A172 (cell line): Measurements from ENCODE around the gene SGSH. TPM values are rescaled to one million over a fixed set of nuclear protein-coding genes. Genes with fewer than 3 reads are reported as not detected.

ENCODE experiments used
- DNase-seq: peaks from one replicate; pipeline ENCODE4 v3.0.0-alpha.2; 2015; ENCODE audit warnings: low spot score
- total RNA-seq: library from RNA; depleted of rRNA; stranded (reverse); fragments of >200 nt; shearing (Covaris generic); gene quantifications from 2 replicates; pipeline ENCODE4 v1.2.3, GENCODE V29; 2014; rRNA removed

The SGSH gene
- total RNA-seq, 1 experiment from 2014 or later = 16.5 TPM

DNA sequence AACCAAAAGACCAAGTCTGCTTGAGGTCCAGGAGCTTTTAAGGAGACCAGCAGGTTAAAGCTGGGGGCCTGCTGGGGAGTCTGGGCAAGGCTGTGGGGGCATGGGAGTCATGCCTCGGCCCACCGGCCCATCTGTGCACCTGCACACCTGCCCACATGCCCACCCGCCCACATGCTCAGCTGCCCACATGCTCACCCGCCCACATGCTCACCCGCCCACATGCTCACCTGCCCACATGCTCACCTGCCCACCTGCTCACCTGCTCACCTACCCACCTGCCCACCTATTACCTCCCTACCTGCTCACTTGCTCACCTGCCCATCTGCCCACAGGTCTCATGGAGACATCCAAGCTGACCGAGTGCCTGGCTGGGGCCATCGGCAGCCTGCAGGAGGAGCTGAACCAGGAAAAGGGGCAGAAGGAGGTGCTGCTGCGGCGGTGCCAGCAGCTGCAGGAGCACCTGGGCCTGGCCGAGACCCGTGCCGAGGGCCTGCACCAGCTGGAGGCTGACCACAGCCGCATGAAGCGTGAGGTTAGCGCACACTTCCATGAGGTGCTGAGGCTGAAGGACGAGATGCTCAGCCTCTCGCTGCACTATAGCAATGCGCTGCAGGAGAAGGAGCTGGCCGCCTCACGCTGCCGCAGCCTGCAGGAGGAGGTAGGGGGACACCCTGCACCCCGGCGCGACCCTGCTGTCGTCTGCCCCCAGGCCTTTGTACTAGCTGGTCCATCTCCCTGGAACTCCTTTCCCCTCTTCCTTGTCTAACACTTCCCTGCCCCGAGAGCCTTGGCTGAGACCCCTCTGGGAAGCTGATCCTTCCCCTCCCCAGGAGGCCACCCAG is 36.3 kb downstream of the SGSH start:
- DNase-seq = no peak

GRCh38 chr17:80182845-80183223 is 37.3 kb downstream of the SGSH start:
- DNase-seq = no peak

DNA sequence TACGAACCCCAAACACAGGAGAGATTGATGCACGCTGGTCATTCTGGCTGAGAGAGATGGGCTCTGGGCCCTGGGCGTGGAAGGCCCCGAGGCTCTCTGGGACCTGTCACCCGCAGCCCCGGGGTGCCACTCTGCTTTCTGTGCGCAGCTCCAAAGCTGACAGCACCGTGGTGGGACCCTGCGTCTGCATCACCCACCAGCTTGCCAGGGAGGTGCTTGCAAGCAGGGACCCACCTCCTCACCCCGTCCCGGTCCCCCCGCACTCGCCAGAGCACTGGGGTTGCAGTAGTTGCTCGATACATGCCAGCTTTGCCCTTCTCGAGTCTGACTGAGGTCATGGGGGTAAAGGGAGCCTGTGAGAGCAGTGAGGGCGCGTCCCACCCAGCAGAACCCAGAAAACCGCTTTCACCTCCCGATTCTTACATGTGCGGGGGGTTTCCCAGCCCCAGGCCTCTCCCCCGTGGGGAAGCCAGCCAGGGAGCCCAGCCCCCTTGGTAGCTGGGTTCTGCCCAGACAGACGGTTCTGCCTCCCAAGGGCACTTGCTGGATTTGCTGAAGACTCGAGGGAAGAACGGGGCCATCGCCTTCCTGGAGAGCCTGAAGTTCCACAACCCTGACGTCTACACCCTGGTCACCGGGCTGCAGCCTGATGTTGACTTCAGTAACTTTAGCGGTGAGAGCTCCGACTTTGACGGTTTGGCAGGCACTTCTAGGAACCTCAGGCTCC is 37.9 kb downstream of the SGSH start:
- DNase-seq = no peak

DNA sequence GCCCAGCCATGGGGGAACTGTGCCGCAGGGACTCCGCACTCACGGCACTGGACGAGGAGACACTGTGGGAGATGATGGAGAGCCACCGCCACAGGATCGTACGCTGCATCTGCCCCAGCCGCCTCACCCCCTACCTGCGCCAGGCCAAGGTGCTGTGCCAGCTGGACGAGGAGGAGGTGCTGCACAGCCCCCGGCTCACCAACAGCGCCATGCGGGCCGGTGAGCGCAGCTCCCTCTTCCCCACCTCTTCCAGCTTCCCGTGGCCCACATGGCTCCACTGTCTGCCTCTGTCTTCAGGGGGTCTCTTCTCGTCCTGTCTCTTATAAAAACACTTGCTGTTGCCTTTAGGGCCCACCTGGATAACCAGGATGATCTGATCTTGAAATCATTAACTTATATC is 38.7 kb downstream of the SGSH start:
- DNase-seq = no peak

DNA sequence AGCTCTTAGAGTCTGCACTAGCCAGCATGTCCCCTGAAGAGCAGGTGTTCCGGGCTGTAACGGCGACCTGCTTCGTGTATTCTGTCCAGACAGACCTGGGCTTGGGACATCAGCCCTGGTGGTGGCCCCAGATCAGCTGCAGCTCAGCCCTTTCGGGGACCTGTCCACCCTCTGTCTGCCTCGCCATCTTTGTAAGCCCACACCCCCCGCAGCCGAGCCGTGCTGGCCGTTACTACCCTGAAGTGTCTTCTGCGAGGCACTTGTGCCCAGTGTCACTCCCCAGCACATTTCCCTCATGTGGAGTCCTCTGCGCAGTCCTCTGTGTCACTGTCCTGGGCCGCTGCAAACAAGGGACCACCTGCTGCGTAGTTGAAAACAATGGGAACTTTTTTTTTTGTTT is 39.9 kb downstream of the SGSH start:
- DNase-seq = no peak

- no peak for DNase-seq
Observed at GRCh38 chr17:80177986-80178595, 42.0 kb downstream of the SGSH start.

- no peak for DNase-seq
Observed at GRCh38 chr17:80176757-80177156, 43.4 kb downstream of the SGSH start.

GRCh38 chr17:80173916-80174315 is 46.2 kb downstream of the SGSH start:
- DNase-seq = no peak

GRCh38 chr17:80173126-80173525 is 47.0 kb downstream of the SGSH start:
- no peak for DNase-seq

- DNase-seq = no peak
Observed at GRCh38 chr17:80171681-80172080, 48.5 kb downstream of the SGSH start.

DNA sequence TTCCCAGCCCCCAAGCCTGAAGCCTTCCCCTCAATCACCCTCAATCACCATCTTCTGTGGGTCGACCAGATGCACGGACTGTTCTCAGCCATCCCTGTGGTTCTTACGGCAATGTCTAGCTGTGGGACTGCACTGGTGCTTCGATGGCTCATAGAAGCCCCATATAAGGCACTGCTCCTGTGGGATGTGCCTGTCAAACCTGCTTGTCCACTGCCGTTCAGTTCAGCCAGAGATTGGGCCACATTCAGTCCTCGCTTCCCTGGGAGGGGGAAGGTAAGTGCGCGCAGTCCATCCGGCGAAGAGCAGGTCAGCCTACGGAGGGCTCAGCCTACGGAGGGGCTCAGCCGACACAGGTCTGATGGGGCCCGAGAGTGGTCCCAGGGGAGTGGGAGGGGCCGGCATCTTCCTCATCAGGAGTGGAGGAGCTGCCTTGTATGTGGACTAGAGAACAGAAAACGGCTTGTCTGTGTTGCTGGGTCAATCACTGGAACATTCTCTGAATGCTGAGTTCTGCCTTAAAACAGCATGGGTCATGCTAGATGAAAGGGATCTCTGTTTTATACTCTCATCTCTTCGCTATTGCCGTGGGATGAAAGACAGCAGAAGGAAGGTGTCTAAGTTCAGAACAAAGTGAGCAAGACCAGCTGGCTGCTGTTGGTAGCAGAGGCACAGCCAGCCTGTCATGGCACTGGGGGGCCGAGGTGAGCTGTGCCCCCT is 50.2 kb downstream of the SGSH start, which contains the start of gene CARD14:
CARD14 (plus strand) TSS at position 247 of the 717 bp plus-strand sequence. CDS start 11,409 bp downstream, outside the sequence.
- no peak for DNase-seq

DNA sequence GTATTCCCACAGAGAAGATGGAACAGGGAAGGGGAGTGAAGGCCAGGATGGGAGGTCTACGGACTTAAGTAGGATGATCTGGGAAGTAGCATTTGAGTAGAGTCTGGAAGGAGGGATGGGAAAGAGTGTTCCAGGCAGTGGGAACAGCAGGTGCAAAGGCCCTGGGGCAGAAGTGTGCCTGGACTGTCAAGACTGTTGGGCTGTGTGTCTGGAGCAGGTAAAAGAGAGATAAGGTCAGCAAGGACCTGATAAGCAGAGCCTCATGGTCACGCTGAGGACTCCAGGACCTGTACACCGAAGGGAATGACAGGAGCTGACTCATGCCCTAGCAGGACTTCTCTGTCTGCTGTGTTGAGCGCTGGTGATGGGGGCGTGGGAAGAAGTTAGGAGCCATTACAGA is 51.0 kb downstream of the SGSH start:
- DNase-seq = no peak

- no peak for DNase-seq
Observed at GRCh38 chr17:80168371-80168770, 51.8 kb downstream of the SGSH start.

DNA sequence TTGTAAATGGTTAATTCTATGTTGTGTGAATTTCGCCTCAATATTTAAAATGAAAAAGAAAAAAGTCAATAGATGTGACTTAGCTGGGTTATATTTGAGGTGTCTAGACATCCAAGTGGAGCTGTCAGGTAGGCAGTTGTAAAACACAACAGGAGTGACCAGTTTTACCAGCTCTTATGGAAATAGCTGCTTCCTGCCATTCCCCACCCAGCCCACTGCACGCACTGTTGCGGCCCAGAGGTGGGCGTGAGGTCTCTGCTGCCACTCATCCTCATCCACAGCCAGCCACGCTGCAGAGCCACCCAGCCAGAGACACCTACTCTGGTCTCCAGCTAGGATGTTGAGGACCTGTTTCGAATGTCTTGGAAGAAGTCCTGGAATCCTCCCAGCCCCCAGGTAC is 53.7 kb downstream of the SGSH start:
- no peak for DNase-seq

DNA sequence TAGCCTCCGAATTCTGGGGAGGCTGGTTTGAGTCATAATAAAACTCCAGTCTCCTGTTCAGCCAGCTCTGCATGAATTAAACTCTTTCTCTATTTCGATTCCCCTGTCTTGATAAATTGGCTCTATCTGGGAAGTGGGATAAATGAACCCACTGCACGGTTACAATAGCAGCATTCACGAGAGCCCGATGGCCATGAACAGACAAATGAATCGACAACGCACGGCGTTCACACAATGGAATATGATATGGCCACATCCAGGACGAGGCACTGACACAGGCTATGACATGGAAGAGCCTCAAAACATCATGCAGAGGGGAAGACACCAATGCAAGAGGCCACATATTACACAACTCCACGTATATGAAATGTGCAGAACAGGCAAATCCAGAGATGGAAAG is 55.9 kb downstream of the SGSH start:
- no peak for DNase-seq

GRCh38 chr17:80163336-80163735 is 56.8 kb downstream of the SGSH start:
- no peak for DNase-seq

DNA sequence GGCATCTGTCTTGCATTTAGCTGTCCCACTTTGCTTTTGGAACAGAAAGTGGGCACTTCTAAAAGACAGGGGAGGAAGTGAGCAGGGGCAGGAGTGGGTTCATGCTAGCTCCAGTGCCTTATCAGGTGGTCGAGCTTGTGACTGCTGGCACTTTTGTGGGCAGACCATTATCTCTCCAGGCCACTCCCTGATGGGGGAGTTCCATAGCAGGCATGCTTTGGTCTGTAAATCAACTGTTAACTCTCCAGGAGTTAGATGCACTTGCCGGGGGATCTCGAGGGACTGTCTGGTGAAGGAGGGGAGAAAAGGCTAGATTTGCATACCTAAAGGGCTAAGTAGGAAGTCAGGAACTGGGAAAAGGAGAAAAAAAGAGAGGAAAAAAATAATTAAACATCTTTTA is 59.6 kb downstream of the SGSH start:
- no peak for DNase-seq

Other genes with a start within 250 kb of the SGSH start
- gene TBC1D16, start 184.5 kb downstream of the SGSH start, total RNA-seq = 29.8 and 31.7 TPM in 2 replicates
- 0.59 and 1.1 TPM in 2 replicates for gene CCDC40, start 183.7 kb downstream of the SGSH start, total RNA-seq
- 81.7 and 84.8 TPM in 2 replicates for gene GAA, start 118.8 kb downstream of the SGSH start, total RNA-seq
- gene EIF4A3, start 73.2 kb downstream of the SGSH start, total RNA-seq = 157 and 184 TPM in 2 replicates
- gene CARD14, start 50.3 kb downstream of the SGSH start, total RNA-seq = 0.52 and 6.4 TPM in 2 replicates
- 6.4 and 6.9 TPM in 2 replicates for gene SLC26A11, start 94 bp upstream of the SGSH start, total RNA-seq
- gene RNF213, start 40.5 kb upstream of the SGSH start, total RNA-seq = 63.3 and 66.2 TPM in 2 replicates
- gene ENDOV, start 194.8 kb upstream of the SGSH start, total RNA-seq = 19.9 and 60.1 TPM in 2 replicates